Suprapubic skin (tissue), 4 donors: Measurements from ENCODE around the gene CLEC16A.

Experiments
- EP300 ChIP-seq: sonication (generic); formaldehyde crosslinking; IDR thresholded peaks from one replicate; pipeline ENCODE4 v1.6.1; 2017; ENCODE audit warnings: antibody characterized with exemption
- POLR2A ChIP-seq, 2 donors: fragments of 450-650 bp; IDR thresholded peaks; one replicate each; pipeline ENCODE4 v1.6.1; 2017; ENCODE audit warnings: antibody characterized with exemption in 2 of 2, mild to moderate bottlenecking in 2 of 2, moderate library complexity in 2 of 2
- POLR2AphosphoS5 ChIP-seq, 3 donors: sonication (generic); formaldehyde crosslinking; IDR thresholded peaks; one replicate each; pipeline ENCODE4 v1.6.1; 2017; ENCODE audit warnings: antibody characterized with exemption in 3 of 3
- TF ChIP-seq, protein P1 (sequence below), 2 donors: fragments of 200-600 bp in 1 of 2; fragments of 450-650 bp in 1 of 2; sonication (generic) in 1 of 2; IDR thresholded peaks; one replicate each; pipeline ENCODE4 v1.5.1; 2016 to 2019; ENCODE audit warnings: antibody characterized with exemption in 2 of 2, mild to moderate bottlenecking in 1 of 2, moderate library complexity in 1 of 2

DNA sequence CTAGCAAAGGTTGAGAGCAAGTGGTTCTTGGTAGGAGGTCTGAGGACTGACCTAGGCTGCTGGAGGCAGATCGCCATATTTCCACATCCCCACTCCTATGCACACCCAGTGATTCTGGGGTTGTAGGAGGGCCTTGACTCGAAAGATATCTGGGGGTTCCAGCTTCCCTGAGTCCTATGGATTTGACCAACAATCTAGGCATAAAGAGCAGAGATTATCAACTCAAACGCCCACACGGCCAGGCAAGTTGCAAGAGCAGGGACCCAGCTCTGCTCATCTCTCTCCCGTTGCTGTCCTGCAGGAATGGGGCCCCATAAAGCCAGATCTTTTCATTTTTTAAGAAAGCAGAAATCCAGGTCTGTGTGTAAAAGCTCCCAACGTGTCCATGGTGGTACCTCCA, 217.1 kb downstream of the CLEC16A start:
- TF ChIP-seq, protein P1, sequence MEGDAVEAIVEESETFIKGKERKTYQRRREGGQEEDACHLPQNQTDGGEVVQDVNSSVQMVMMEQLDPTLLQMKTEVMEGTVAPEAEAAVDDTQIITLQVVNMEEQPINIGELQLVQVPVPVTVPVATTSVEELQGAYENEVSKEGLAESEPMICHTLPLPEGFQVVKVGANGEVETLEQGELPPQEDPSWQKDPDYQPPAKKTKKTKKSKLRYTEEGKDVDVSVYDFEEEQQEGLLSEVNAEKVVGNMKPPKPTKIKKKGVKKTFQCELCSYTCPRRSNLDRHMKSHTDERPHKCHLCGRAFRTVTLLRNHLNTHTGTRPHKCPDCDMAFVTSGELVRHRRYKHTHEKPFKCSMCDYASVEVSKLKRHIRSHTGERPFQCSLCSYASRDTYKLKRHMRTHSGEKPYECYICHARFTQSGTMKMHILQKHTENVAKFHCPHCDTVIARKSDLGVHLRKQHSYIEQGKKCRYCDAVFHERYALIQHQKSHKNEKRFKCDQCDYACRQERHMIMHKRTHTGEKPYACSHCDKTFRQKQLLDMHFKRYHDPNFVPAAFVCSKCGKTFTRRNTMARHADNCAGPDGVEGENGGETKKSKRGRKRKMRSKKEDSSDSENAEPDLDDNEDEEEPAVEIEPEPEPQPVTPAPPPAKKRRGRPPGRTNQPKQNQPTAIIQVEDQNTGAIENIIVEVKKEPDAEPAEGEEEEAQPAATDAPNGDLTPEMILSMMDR (IDR thresholded peaks at IDR 0.05) = no peak
- TF ChIP-seq POLR2AphosphoS5 (IDR thresholded peaks at IDR 0.05) (no peak), POLR2A (IDR thresholded peaks at IDR 0.05) (no peak), EP300 (no peak)
